Uterus (tissue), 2 donors: ENCODE results near the gene PCTP.

Source experiments
- CTCF ChIP-seq, 4 experiments: fragments of 200-600 bp in 2 of 4; fragments of 450-650 bp in 2 of 4; sonication (generic) in 2 of 4; IDR thresholded peaks; one replicate each; pipeline ENCODE4 v1.5.1; 2016 to 2019; ENCODE audit warnings: antibody characterized with exemption in 4 of 4, mild to moderate bottlenecking in 2 of 4, moderate library complexity in 1 of 4
- POLR2A ChIP-seq, 2 donors: fragments of 450-650 bp; IDR thresholded peaks; one replicate each; pipeline ENCODE4 v1.6.1; 2016; ENCODE audit warnings: antibody characterized with exemption in 2 of 2, mild to moderate bottlenecking in 1 of 2, moderate library complexity in 1 of 2

DNA sequence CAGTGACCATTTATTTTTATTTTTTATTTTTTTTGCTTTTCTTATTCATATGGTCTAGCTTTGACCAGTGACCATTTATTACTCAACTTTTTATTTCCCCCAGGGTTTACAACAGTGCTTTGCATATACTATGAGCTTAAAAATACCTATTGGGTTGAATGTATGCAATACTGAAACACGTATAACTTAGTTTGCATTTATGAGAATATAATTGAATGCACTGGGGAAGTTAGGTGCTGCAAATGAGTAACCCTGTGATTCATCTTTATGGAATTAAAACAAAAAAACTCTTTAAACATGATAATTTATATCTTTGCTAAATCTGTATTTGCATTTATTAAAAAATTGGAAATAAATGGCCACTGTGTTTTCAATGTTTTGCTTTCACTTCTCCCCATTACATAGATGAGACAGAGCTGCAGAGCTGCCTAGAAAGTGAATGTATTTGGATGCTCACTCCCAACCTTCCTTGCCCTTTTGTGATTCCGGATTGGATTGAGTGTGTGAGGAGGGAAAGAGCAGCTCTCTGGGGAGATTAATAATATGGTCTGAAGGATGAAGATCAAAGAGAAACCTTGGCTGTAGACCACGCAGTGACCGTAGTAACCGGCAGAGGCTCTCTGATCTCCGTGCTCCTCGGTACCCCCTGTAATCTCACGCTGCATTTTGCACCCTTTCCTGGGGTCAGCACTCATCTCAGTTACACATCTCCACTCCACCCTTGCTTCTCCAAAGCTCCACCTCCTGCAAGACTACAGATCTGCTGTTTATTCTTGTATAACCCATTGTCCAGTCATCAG lies 42.5 kb upstream of the PCTP start:
- TF ChIP-seq CTCF (IDR thresholded peaks at IDR 0.05) (no peak), POLR2A (IDR thresholded peaks at IDR 0.05) (no peak)
